ENCODE data around the gene TLE4. TPM values are rescaled to one million over a fixed set of nuclear protein-coding genes. Genes with fewer than 3 reads are reported as not detected.

The TLE4 gene
- total RNA-seq, 4 donors from 2014 or later: 30.1 to 32.9 (median 30.7) TPM

GRCh38 chr9:79681576-79681975 lies 109.8 kb downstream of the TLE4 start:
- TF ChIP-seq CTCF (IDR thresholded peaks at IDR 0.05): no peak
- DNase-seq (ENCODE audit: low spot score) (no peak), ATAC-seq (ENCODE audit: low FRiP score) (no peak)

GRCh38 chr9:79682076-79682736 lies 110.4 kb downstream of the TLE4 start:
- ATAC-seq (ENCODE audit: low FRiP score): no peak
- TF ChIP-seq CTCF (IDR thresholded peaks at IDR 0.05): no peak
- DNase-seq (ENCODE audit: low spot score): no peak

GRCh38 chr9:79684059-79684458 lies 112.3 kb downstream of the TLE4 start:
- no peak for TF ChIP-seq CTCF (IDR thresholded peaks at IDR 0.05)
- ATAC-seq (ENCODE audit: low FRiP score) (no peak), DNase-seq (ENCODE audit: low spot score) (no peak)

GRCh38 chr9:79684711-79685575 lies 113.2 kb downstream of the TLE4 start:
- no peak for TF ChIP-seq CTCF (IDR thresholded peaks at IDR 0.05)
- DNase-seq (ENCODE audit: low spot score) (no peak), ATAC-seq (ENCODE audit: low FRiP score) (no peak)

GRCh38 chr9:79685577-79685976 lies 113.8 kb downstream of the TLE4 start:
- no peak for ATAC-seq (ENCODE audit: low FRiP score)
- no peak for TF ChIP-seq CTCF (IDR thresholded peaks at IDR 0.05)
- DNase-seq (ENCODE audit: low spot score): no peak

GRCh38 chr9:79686381-79687130 lies 114.8 kb downstream of the TLE4 start:
- ATAC-seq (ENCODE audit: low FRiP score): no peak
- DNase-seq (ENCODE audit: low spot score): no peak
- no peak for TF ChIP-seq CTCF (IDR thresholded peaks at IDR 0.05)
